Mucosa of stomach (tissue), 1 donor: Measurements from ENCODE around the gene RELCH.

Experiments
- H3K27me3 ChIP-seq: one replicate; pipeline ENCODE4 v1.7.0; 2013; ENCODE audit warnings: mild to moderate bottlenecking, low read length; ENCODE audit not compliant: control insufficient read depth, insufficient read depth
- H3K36me3 ChIP-seq: one replicate; pipeline ENCODE4 v1.7.0; 2013; ENCODE audit warnings: low read length; ENCODE audit not compliant: control insufficient read depth, insufficient read depth
- H3K4me1 ChIP-seq: one replicate; pipeline ENCODE4 v1.7.0; 2013; ENCODE audit warnings: mild to moderate bottlenecking, low read length; ENCODE audit not compliant: control insufficient read depth, insufficient read depth
- H3K4me3 ChIP-seq: one replicate; pipeline ENCODE4 v1.7.0; 2013; ENCODE audit warnings: low read length
- H3K9ac ChIP-seq: one replicate; pipeline ENCODE4 v1.7.0; 2013; ENCODE audit warnings: mild to moderate bottlenecking, low read length, moderate library complexity
- H3K9me3 ChIP-seq: one replicate; pipeline ENCODE4 v1.7.0; 2013; ENCODE audit warnings: mild to moderate bottlenecking, low read length, moderate library complexity; ENCODE audit not compliant: control insufficient read depth
- donor health status: Pancreatic carcinoma.

Gene RELCH

DNA sequence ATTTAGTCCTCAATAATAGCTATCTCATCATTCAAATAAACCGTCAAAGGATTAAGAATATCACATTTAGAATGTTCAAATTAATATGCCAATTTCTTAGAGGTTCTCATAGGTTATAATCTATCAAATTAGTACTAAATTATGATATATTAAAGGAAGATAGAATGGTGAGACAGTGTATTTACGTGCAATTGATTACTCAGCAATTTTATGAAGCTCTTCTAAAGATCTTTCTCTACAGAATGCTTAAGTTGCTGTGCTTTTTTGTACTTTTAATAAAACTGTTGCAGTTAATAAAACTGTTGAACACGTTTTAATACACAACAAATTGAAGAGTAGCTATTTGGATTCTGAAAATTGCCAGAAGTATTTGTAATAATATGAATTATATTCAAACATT is 39.0 kb downstream of the RELCH start:
- no peak overlapping the region for H3K4me3 ChIP-seq
- no peaks in the 10 kb centered on the region for H3K9me3 ChIP-seq
- H3K9ac ChIP-seq, result no peak overlapping the region
- H3K4me1 ChIP-seq, result no peaks in the 10 kb centered on the region
- no peaks in the 10 kb centered on the region for H3K36me3 ChIP-seq
- no peaks in the 10 kb centered on the region for H3K27me3 ChIP-seq

GRCh38 chr18:62236252-62236651 is 49.2 kb downstream of the RELCH start:
- Histone ChIP-seq H3K27me3 (no peaks in the 10 kb centered on the region), H3K36me3 (peaks cover 4% of the 10 kb centered on the region), H3K9ac (no peak overlapping the region), H3K9me3 (no peaks in the 10 kb centered on the region), H3K4me1 (no peaks in the 10 kb centered on the region), H3K4me3 (no peak overlapping the region)

DNA sequence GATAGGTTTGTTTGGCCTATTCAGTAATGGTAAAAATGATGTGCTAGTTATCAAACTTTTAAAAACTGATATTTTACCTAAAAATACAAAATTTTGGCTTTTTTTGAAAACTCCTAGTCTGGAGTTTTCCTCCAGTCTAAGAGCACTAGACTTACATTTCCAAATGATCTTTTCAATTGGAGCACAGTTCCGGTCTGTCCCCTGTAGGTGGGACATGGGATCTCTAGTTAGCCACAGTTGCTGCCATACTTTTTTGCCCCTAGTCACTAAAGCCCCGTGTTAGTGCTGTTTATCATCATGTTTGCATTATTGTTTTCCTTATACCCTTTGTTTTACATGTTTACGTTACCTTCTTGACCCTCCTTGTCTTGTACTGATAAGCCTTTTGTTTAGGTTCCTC is 52.4 kb downstream of the RELCH start:
- H3K36me3 ChIP-seq, result no peaks in the 10 kb centered on the region
- H3K27me3 ChIP-seq, result no peaks in the 10 kb centered on the region
- H3K4me3 ChIP-seq, result no peak overlapping the region
- no peaks in the 10 kb centered on the region for H3K4me1 ChIP-seq
- H3K9ac ChIP-seq, result no peak overlapping the region
- H3K9me3 ChIP-seq, result no peaks in the 10 kb centered on the region

DNA sequence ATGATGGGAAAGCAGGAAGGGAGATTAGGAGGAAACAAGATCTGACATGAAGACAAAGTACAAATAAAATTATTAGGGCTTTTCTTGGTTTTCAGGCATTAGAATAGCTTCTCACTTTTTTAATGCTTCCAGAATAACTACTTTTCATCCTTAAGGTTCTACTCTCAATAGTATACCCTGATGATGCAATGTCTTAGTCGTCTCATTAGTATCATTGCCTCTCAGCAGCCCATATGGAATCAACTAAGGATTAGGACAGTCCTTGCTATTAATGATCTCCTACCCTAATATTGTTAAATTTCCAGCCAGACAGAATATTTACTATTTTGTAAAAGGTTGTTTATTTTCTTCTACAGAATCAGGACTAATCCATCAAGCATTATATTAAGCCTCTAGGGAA is 55.9 kb downstream of the RELCH start:
- Histone ChIP-seq H3K9me3 (no peaks in the 10 kb centered on the region), H3K4me1 (no peaks in the 10 kb centered on the region), H3K4me3 (no peak overlapping the region), H3K36me3 (no peaks in the 10 kb centered on the region), H3K9ac (no peak overlapping the region), H3K27me3 (no peaks in the 10 kb centered on the region)

DNA sequence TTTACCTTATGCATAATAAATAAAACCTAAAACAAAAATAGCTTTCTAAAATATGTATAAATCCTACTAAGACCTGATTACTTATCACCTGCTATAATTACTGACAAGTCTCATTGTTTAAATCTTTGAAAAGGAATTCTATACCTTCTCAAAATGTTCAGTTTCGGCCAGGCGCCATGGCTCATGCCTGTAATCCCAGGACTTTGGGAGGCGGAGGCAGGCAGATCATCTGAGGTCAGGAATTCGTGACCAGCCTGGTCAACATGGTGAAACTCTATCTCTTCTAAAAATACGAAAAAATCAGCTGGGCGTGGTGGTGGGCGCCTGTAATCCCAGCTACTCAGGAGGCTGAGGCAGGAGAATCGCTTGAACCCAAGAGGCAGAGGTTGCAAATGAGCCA is 58.1 kb downstream of the RELCH start:
- no peak overlapping the region for H3K4me3 ChIP-seq
- H3K27me3 ChIP-seq, result no peaks in the 10 kb centered on the region
- no peaks in the 10 kb centered on the region for H3K36me3 ChIP-seq
- H3K9ac ChIP-seq, result no peak overlapping the region
- no peaks in the 10 kb centered on the region for H3K4me1 ChIP-seq
- no peaks in the 10 kb centered on the region for H3K9me3 ChIP-seq

GRCh38 chr18:62245699-62246098 is 58.6 kb downstream of the RELCH start:
- Histone ChIP-seq H3K9ac (no peak overlapping the region), H3K27me3 (no peaks in the 10 kb centered on the region), H3K9me3 (no peaks in the 10 kb centered on the region), H3K4me1 (no peaks in the 10 kb centered on the region), H3K4me3 (no peak overlapping the region), H3K36me3 (no peaks in the 10 kb centered on the region)

DNA sequence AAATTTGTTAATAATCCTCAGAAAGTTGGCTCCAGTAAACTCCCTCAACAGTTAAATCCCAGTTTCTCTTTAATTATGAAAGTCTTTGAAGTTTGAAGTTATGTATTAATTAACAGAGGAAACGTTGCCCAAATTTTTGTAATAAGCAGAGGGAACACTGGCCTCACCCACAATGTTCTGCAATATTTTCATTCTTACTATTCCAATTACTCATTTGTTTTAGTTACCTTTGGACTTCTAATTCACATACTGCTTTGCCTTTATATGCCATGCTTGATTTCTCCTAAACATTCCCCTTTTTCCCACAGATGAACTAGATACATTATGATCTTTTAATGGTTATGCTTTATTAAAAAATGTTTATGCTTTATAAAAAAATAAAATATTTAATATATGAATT is 61.3 kb downstream of the RELCH start:
- Histone ChIP-seq H3K9me3 (no peaks in the 10 kb centered on the region), H3K36me3 (no peaks in the 10 kb centered on the region), H3K4me1 (no peaks in the 10 kb centered on the region), H3K4me3 (no peak overlapping the region), H3K9ac (no peak overlapping the region), H3K27me3 (no peaks in the 10 kb centered on the region)

DNA sequence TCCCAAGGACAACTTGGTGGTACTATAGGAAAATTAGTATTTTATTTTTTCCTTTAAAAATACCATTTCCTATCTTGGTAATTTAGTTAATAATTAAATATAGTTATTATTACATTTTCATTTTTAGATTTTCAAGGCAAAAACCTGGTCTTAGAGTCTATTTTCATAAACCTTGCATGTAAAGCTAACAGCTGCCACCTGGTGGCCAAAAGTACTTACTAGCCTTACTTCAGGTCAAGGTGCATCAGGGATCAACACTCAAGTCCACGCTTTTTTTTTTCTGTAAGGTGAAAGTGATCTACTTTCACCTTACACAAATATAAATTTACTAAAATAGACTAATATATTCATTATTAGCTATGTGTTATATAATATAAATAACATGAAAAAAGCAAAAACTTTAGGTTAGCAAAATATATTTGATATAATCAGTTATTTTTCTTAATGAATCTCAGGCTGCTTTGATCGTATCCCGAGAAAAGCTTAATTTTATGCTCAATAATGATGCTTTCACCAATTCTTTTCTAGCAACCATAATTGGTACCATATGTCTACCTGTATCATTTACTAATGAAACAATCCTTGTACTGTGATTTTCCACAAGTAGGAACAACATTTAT is 62.5 kb downstream of the RELCH start:
- Histone ChIP-seq H3K27me3 (no peaks in the 10 kb centered on the region), H3K4me3 (no peak overlapping the region), H3K36me3 (no peaks in the 10 kb centered on the region), H3K4me1 (no peaks in the 10 kb centered on the region), H3K9me3 (no peaks in the 10 kb centered on the region), H3K9ac (no peak overlapping the region)

DNA sequence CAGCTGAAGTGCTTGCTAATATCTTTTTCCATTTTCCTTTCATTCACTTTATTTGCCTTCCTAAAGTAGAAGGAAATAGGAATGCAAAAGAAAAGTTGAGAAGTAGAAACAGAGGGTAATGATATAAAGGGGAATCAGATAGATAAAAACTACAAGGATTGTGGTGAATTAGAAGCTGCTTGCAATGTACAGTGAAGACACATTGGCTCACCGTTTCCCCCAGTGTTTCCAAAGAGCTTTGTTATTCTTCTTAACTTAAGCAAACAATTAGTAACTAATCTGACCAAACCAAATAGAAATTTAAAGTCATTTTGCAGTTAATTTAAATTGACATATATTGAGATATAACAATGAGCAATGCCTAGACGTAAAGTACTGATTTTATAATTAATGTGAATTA is 63.4 kb downstream of the RELCH start:
- Histone ChIP-seq H3K27me3 (no peaks in the 10 kb centered on the region), H3K4me1 (no peaks in the 10 kb centered on the region), H3K9ac (no peak overlapping the region), H3K9me3 (no peaks in the 10 kb centered on the region), H3K36me3 (no peaks in the 10 kb centered on the region), H3K4me3 (no peak overlapping the region)

DNA sequence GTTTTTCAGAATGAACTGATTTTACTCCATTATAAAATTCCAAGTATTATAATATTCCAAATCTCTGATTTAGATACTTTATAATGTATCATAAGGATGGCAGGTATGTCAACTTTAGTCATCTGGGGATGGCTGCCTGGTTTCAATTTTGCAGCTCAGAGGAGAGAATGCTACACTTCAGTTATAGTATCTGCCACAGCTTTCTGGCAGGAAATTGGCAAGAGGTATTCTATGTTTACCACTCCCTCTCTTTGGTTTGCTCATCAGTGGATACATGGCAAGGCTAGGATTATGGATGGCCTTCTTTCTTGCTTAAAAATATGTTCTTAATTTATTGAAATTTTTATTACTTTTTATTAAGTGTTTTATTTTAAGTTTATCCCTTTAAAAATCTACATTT is 71.0 kb downstream of the RELCH start:
- H3K9ac ChIP-seq, result no peak overlapping the region
- H3K36me3 ChIP-seq, result no peaks in the 10 kb centered on the region
- H3K27me3 ChIP-seq, result no peaks in the 10 kb centered on the region
- H3K4me1 ChIP-seq, result no peaks in the 10 kb centered on the region
- H3K9me3 ChIP-seq, result no peaks in the 10 kb centered on the region
- no peak overlapping the region for H3K4me3 ChIP-seq

DNA sequence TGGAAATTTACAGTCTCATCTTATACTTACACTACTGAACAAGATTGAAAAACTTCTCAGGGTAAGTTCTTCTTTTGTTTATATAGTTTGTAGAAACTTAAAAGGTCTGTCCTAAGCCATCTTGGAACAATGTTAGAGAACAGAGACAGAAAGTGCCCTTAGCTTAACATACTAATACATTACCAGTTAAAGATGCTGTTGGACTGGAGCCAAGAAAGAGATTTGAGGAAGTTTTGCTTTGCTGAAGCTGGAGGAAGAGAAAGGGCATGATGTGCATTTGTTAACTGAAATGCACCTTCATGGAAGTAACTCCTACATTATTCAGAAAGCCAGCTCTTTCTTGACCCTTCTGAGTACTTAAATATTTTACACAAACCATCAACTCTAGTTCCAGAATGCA is 71.6 kb downstream of the RELCH start:
- Histone ChIP-seq H3K9me3 (no peaks in the 10 kb centered on the region), H3K4me1 (no peaks in the 10 kb centered on the region), H3K36me3 (no peaks in the 10 kb centered on the region), H3K4me3 (no peak overlapping the region), H3K9ac (no peak overlapping the region), H3K27me3 (no peaks in the 10 kb centered on the region)

GRCh38 chr18:62262061-62262460 is 75.0 kb downstream of the RELCH start:
- no peak overlapping the region for H3K9ac ChIP-seq
- no peaks in the 10 kb centered on the region for H3K9me3 ChIP-seq
- peaks cover 3% of the 10 kb centered on the region for H3K36me3 ChIP-seq
- no peaks in the 10 kb centered on the region for H3K27me3 ChIP-seq
- no peak overlapping the region for H3K4me3 ChIP-seq
- H3K4me1 ChIP-seq, result no peaks in the 10 kb centered on the region

- H3K36me3 ChIP-seq, result peaks cover 3% of the 10 kb centered on the region
- no peaks in the 10 kb centered on the region for H3K27me3 ChIP-seq
- no peaks in the 10 kb centered on the region for H3K9me3 ChIP-seq
- no peak overlapping the region for H3K4me3 ChIP-seq
- H3K9ac ChIP-seq, result no peak overlapping the region
- no peaks in the 10 kb centered on the region for H3K4me1 ChIP-seq
Measured at GRCh38 chr18:62264984-62265383, 77.9 kb downstream of the RELCH start.
